HEK293 (cell line): ENCODE data around the gene COL19A1.

ENCODE experiments used
- CTCF ChIA-PET: fragments of 350-600 bp; formaldehyde crosslinking; extraction: SDS; loops from one replicate; lab custom pipeline; 2021; ENCODE audit warnings: antibody characterized with exemption; lab: Yijun Ruan, JAX
- POLR2A ChIA-PET: fragments of 300-600 bp; formaldehyde crosslinking; extraction: SDS; loops from one replicate; lab custom pipeline; 2020; ENCODE audit warnings: antibody characterized with exemption, inconsistent platforms; lab: Yijun Ruan, JAX
- H3K27ac ChIP-seq: fragments of 200-500 bp; sonication (Bioruptor generic); 2 replicates; pipeline ENCODE4 v1.5.1; 2014; ENCODE audit warnings: low read depth, low read length, control low read depth, inconsistent platforms; ENCODE audit errors: extremely low read depth
- H3K36me3 ChIP-seq, 2 experiments: fragments of 200-500 bp in 1 of 2; sonication (Bioruptor generic) in 1 of 2; 1 replicate in 1 of 2; 2 replicates in 1 of 2; pipeline ENCODE4 v1.5.1; 2014 to 2017; ENCODE audit warnings: inconsistent platforms in 2 of 2, low read length in 2 of 2; ENCODE audit not compliant: control insufficient read depth in 2 of 2, insufficient read depth in 1 of 2
- H3K4me1 ChIP-seq: fragments of 200-500 bp; sonication (Bioruptor generic); 2 replicates; pipeline ENCODE4 v1.5.1; 2014; ENCODE audit warnings: mild to moderate bottlenecking, low read length, inconsistent platforms; ENCODE audit not compliant: control insufficient read depth, insufficient read depth
- H3K4me3 ChIP-seq: 2 replicates; pipeline ENCODE4 v1.5.1; 2011; ENCODE audit warnings: low read depth, mild to moderate bottlenecking, control low read depth, low read length, moderate library complexity
- H3K9me3 ChIP-seq: fragments of 200-500 bp; sonication (Bioruptor generic); 2 replicates; pipeline ENCODE4 v1.5.1; 2014; ENCODE audit warnings: low read depth, low read length, inconsistent platforms; ENCODE audit not compliant: control insufficient read depth, insufficient read depth
- INSM2 ChIP-seq: fragments of 450-650 bp; formaldehyde crosslinking; IDR thresholded peaks from 2 replicates; pipeline ENCODE4 v1.5.1; 2016; ENCODE audit warnings: missing biosample characterization, missing genetic modification characterization
- KLF1 ChIP-seq: fragments of 450-650 bp; formaldehyde crosslinking; IDR thresholded peaks from 2 replicates; pipeline ENCODE4 v1.5.1; 2016; ENCODE audit warnings: missing biosample characterization, missing genetic modification characterization
- MEIS1 ChIP-seq: sonication (generic); formaldehyde crosslinking; IDR thresholded peaks from 2 replicates; pipeline ENCODE4 v1.8.1; 2022; ENCODE audit warnings: missing genetic modification reagents, mild to moderate bottlenecking, borderline replicate concordance
- REST ChIP-seq: fragments of 450-650 bp; formaldehyde crosslinking; IDR thresholded peaks from 2 replicates; pipeline ENCODE4 v1.5.1; 2016; ENCODE audit warnings: missing biosample characterization, missing genetic modification characterization
- TCF7L2 ChIP-seq: IDR thresholded peaks from 2 replicates; pipeline ENCODE4 v1.6.1; 2011; ENCODE audit warnings: low read depth, mild to moderate bottlenecking, inconsistent platforms, low read length, moderate library complexity, borderline replicate concordance
- ZBTB1 ChIP-seq: fragments of 450-650 bp; formaldehyde crosslinking; IDR thresholded peaks from 2 replicates; pipeline ENCODE4 v1.5.1; 2016; ENCODE audit warnings: missing biosample characterization, missing genetic modification characterization
- ZBTB17 ChIP-seq: fragments of 450-650 bp; formaldehyde crosslinking; IDR thresholded peaks from 2 replicates; pipeline ENCODE4 v1.5.1; 2016; ENCODE audit warnings: missing biosample characterization, missing genetic modification characterization
- ZBTB8A ChIP-seq: fragments of 450-650 bp; formaldehyde crosslinking; IDR thresholded peaks from 2 replicates; pipeline ENCODE4 v1.5.1; 2016; ENCODE audit warnings: missing biosample characterization, missing genetic modification characterization
- ZNF10 ChIP-seq: fragments of 450-650 bp; formaldehyde crosslinking; IDR thresholded peaks from 2 replicates; pipeline ENCODE4 v1.5.1; 2017; ENCODE audit warnings: missing biosample characterization, missing genetic modification characterization
- ZNF146 ChIP-seq: fragments of 450-650 bp; formaldehyde crosslinking; IDR thresholded peaks from 2 replicates; pipeline ENCODE4 v1.5.1; 2016; ENCODE audit warnings: missing biosample characterization, missing genetic modification characterization
- ZNF2 ChIP-seq: fragments of 450-650 bp; formaldehyde crosslinking; IDR thresholded peaks from 2 replicates; pipeline ENCODE4 v1.5.1; 2016; ENCODE audit warnings: missing biosample characterization, missing genetic modification characterization
- ZNF280D ChIP-seq: fragments of 450-650 bp; formaldehyde crosslinking; IDR thresholded peaks from 2 replicates; pipeline ENCODE4 v1.5.1; 2016; ENCODE audit warnings: missing biosample characterization, missing genetic modification characterization
- ZNF350 ChIP-seq: fragments of 450-650 bp; formaldehyde crosslinking; IDR thresholded peaks from 2 replicates; pipeline ENCODE4 v1.5.0; 2017; ENCODE audit warnings: missing biosample characterization, mild to moderate bottlenecking, missing genetic modification characterization
- ZNF366 ChIP-seq: fragments of 450-650 bp; formaldehyde crosslinking; conservative IDR thresholded peaks from 2 replicates; pipeline ENCODE4 v1.5.1; 2016; ENCODE audit warnings: missing biosample characterization, missing genetic modification characterization
- ZNF423 ChIP-seq: fragments of 450-650 bp; formaldehyde crosslinking; IDR thresholded peaks from 2 replicates; pipeline ENCODE4 v1.5.1; 2016; ENCODE audit warnings: missing biosample characterization, missing genetic modification characterization
- ZNF530 ChIP-seq: fragments of 450-650 bp; formaldehyde crosslinking; IDR thresholded peaks from 2 replicates; pipeline ENCODE4 v1.5.1; 2016; ENCODE audit warnings: low read depth, missing biosample characterization, missing genetic modification characterization
- ZNF623 ChIP-seq: fragments of 450-650 bp; formaldehyde crosslinking; IDR thresholded peaks from 2 replicates; pipeline ENCODE4 v1.5.1; 2016; ENCODE audit warnings: missing biosample characterization, missing genetic modification characterization
- ZNF830 ChIP-seq: fragments of 450-650 bp; IDR thresholded peaks from 2 replicates; pipeline ENCODE4 v1.5.0; 2018; ENCODE audit warnings: missing biosample characterization, missing genetic modification characterization, low read depth, mild to moderate bottlenecking, moderate library complexity
- TF ChIP-seq, protein P1 (sequence below): fragments of 450-650 bp; formaldehyde crosslinking; conservative IDR thresholded peaks from 2 replicates; pipeline ENCODE4 v1.5.1; 2016; ENCODE audit warnings: low read depth, missing biosample characterization, missing genetic modification characterization
- TF ChIP-seq, protein P2 (sequence below): fragments of 450-650 bp; formaldehyde crosslinking; IDR thresholded peaks from 2 replicates; pipeline ENCODE4 v1.5.1; 2016; ENCODE audit warnings: missing biosample characterization, missing genetic modification characterization, low read depth

Gene COL19A1

DNA sequence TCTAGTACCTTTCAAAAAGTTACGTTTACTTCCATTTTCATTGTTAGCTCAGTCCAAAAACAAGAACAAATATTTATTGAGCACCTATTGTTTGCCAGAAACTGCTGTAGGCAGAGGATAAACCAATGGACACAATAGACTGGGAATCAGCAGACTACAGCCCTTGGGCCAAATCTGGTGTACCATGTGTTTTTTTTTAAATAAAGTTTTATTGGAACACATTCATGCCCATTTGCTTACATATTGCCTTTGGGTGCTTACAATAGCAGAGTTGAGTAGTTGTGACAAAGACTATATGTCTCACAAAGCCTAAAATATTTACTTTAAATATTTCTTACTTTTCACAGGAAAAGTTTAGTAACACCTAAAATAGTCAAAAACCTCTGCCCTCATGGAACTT lies 220.4 kb downstream of the COL19A1 start:
- no peak overlapping the region for H3K4me3 ChIP-seq
- no peaks in the 10 kb centered on the region for H3K36me3 ChIP-seq
- ChIA-PET CTCF (interaction anchor here (0.5 kb wide), 1 partner anchor 1086 kb away, joined by 5 read pairs; no protein-coding TSS in a partner anchor), POLR2A (no interaction called here)
- TF ChIP-seq TCF7L2 (no peak), ZNF146 (no peak), INSM2 (tag by site-specific recombination) (no peak), ZNF423 (tag by site-specific recombination) (no peak), ZBTB17 (no peak), REST (no peak), KLF1 (tag by site-specific recombination) (no peak), ZNF366 (tag by site-specific recombination) (no peak), ZNF530 (tag by site-specific recombination) (no peak)
- TF ChIP-seq, protein P1, sequence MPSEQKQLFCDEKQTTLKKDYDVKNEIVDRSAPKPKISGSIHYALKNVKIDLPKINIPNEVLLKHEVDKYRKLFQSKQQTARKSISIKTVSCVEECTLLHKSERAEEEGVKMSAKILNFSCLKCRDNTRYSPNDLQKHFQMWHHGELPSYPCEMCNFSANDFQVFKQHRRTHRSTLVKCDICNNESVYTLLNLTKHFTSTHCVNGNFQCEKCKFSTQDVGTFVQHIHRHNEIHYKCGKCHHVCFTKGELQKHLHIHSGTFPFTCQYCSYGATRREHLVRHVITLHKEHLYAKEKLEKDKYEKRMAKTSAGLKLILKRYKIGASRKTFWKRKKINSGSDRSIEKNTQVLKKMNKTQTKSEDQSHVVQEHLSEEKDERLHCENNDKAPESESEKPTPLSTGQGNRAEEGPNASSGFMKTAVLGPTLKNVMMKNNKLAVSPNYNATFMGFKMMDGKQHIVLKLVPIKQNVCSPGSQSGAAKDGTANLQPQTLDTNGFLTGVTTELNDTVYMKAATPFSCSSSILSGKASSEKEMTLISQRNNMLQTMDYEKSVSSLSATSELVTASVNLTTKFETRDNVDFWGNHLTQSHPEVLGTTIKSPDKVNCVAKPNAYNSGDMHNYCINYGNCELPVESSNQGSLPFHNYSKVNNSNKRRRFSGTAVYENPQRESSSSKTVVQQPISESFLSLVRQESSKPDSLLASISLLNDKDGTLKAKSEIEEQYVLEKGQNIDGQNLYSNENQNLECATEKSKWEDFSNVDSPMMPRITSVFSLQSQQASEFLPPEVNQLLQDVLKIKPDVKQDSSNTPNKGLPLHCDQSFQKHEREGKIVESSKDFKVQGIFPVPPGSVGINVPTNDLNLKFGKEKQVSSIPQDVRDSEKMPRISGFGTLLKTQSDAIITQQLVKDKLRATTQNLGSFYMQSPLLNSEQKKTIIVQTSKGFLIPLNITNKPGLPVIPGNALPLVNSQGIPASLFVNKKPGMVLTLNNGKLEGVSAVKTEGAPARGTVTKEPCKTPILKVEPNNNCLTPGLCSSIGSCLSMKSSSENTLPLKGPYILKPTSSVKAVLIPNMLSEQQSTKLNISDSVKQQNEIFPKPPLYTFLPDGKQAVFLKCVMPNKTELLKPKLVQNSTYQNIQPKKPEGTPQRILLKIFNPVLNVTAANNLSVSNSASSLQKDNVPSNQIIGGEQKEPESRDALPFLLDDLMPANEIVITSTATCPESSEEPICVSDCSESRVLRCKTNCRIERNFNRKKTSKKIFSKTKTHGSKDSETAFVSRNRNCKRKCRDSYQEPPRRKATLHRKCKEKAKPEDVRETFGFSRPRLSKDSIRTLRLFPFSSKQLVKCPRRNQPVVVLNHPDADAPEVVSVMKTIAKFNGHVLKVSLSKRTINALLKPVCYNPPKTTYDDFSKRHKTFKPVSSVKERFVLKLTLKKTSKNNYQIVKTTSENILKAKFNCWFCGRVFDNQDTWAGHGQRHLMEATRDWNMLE (tag by site-specific recombination) = no peak
- no peaks in the 10 kb centered on the region; the same call in 1 of the 2 replicates for H3K4me1 ChIP-seq
- no peak overlapping the region for H3K27ac ChIP-seq
- H3K9me3 ChIP-seq = no peaks in the 10 kb centered on the region

GRCh38 chr6:70094156-70094555 lies 227.8 kb downstream of the COL19A1 start:
- Histone ChIP-seq H3K4me1 (no peaks in the 10 kb centered on the region), H3K4me3 (no peak overlapping the region), H3K36me3 (no peaks in the 10 kb centered on the region), H3K9me3 (no peaks in the 10 kb centered on the region), H3K27ac (no peak overlapping the region)
- TF ChIP-seq MEIS1 (CRISPR knock-in tag) = no peak
- no peak for TF ChIP-seq ZBTB8A (tag by site-specific recombination)
- no peak for TF ChIP-seq ZNF830 (tag by site-specific recombination)
- TF ChIP-seq ZNF2 (tag by site-specific recombination) = no peak
- no peak for TF ChIP-seq ZNF623 (tag by site-specific recombination)
- TF ChIP-seq ZNF350 (tag by site-specific recombination) = no peak
- TF ChIP-seq ZNF10 (tag by site-specific recombination) = no peak
- TF ChIP-seq ZNF280D (tag by site-specific recombination) = no peak
- TF ChIP-seq, protein P2, sequence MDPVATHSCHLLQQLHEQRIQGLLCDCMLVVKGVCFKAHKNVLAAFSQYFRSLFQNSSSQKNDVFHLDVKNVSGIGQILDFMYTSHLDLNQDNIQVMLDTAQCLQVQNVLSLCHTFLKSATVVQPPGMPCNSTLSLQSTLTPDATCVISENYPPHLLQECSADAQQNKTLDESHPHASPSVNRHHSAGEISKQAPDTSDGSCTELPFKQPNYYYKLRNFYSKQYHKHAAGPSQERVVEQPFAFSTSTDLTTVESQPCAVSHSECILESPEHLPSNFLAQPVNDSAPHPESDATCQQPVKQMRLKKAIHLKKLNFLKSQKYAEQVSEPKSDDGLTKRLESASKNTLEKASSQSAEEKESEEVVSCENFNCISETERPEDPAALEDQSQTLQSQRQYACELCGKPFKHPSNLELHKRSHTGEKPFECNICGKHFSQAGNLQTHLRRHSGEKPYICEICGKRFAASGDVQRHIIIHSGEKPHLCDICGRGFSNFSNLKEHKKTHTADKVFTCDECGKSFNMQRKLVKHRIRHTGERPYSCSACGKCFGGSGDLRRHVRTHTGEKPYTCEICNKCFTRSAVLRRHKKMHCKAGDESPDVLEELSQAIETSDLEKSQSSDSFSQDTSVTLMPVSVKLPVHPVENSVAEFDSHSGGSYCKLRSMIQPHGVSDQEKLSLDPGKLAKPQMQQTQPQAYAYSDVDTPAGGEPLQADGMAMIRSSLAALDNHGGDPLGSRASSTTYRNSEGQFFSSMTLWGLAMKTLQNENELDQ (tag by site-specific recombination) = no peak
- TF ChIP-seq ZNF146 = no peak
- no peak for TF ChIP-seq ZBTB1 (tag by site-specific recombination)
- CTCF ChIA-PET = interaction anchor here (1.0 to 2.0 kb wide), 2 partner anchors 9 to 10 kb away, joined by 4 to 8 read pairs; no protein-coding TSS in a partner anchor
- POLR2A ChIA-PET = no interaction called here
